ENCODE measurements around the gene S100PBP. TPM values are rescaled to one million over a fixed set of nuclear protein-coding genes. Genes with fewer than 3 reads are reported as not detected.
A peak's percentile ranks its signal among the peaks of the same experiment; 100 is the strongest.

The S100PBP gene
- polyA plus RNA-seq, 3 donors, result 31.7 to 46.5 (median 37.2) TPM

DNA sequence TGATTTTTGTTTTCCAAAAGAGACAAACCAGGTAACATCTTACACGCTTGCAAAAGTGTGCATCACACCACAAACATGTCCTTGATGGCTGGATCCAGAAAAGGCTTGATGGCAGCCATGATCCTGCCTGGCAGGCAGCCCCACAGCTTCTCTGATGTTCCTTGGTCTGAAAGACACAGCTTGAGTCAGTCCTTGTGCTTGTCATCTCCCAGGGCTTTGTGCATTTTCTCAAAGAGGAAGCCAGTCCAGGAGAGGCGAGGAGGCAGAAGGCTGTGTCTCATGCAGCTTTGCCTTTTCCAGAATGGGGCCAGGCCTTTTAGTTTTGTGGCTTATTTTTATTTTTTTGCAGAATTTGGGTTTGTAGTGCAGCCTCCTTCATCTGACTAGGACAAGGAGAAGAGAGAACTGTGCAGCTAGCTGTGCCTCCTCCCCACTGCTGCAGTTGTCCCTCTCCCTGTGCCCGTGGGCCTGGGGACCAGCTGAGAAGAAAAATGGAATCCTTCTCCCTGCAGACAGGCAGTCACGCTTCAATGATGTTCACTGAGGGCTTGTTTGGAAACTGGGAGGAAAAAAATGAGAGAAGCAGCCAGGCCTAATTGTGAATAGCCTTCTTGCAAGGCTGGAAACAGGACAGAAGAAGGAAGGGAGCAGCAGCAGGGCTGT is 45.9 kb downstream of the S100PBP start:
- no peak for DNase-seq (ENCODE audit: extremely low read depth in 1 of 11, low read depth in 9 of 11, low spot score in 4 of 11)

DNA sequence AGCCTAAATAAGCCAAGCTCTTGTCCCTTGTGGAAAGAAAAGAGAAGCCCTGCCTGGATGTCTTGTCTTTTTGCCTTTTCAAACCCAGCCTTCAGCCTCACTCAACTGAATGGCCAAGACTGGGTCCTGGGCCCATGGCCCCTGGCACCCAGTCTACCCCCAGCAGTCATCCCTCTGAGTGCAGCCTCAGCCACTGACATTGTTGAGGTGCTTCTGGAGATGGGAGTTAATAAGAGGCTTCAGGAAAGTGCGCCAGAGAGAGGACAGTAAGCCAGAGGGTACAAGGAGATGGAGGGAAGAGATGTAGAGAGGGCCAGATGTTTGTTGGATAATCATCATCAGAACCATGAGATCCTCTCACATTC is 46.4 kb downstream of the S100PBP start:
- DNase-seq (ENCODE audit: extremely low read depth in 1 of 11, low read depth in 9 of 11, low spot score in 4 of 11), result no peak

DNA sequence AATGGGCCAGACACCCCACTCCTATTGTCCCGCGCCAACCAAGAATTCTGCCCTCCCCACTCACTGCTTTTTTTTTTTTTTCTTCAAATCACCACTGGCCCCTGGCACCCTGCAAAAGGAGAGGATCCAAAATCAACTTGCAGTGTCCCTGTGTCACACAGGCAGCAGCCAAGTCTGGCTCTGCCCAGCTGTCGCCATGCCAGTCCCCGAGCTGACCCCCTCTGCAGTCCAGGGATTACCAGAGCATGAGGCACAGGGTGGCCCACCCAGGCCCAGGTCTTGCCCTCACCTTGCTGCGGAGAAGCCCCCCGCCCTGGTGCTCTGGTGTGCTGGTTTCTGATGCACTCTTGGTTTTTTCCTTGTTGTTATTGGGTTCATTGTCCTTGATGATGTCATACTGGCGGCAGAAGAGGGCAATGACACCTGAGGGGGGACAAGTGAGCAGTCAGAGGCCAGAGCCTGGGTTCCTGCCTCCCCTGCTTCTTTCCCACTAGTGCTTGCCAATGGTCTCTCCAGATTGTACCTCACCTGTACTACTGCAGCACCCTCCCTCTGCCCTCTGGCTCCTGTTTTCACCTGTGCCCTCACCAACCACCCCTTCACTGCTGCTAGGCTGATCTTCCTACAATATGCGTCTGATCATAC is 47.0 kb downstream of the S100PBP start:
- DNase-seq (ENCODE audit: extremely low read depth in 1 of 11, low read depth in 9 of 11, low spot score in 4 of 11), result no peak

DNA sequence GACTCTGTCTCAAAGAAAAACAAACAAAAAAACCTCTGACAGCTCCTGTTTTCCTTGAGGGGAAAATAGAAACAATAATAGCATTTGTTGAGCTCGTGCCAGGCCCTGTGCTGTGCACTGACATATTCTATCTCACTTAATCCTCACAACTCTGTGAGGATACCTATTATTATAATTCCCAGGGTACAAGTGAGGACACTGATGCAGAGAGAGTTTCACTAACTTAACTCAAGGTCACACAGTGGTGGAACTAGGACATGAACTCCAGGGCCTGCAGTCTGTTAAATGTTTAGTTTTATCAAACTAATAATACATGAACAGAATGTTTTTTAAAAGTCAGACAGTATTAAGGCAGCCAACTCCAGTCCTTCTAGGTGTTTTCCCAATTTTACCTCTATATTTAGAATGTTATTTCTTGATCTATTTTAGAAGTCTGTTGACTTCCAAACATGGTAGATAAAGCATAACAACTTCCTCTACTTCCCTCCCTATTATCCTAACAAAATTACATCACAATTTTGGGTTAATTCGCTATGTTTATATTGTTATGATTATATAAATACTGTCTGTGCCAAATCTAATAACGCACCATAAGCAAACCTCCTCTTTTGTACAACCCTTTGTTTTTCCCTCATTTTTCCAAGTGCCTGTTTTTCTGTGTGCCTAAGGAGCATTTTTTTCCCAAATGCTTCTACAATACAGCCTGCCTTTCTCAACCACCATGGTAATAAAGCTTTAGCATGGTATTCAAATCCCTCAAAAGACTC is 48.4 kb downstream of the S100PBP start:
- DNase-seq (ENCODE audit: extremely low read depth in 1 of 11, low read depth in 9 of 11, low spot score in 4 of 11), result no peak

DNA sequence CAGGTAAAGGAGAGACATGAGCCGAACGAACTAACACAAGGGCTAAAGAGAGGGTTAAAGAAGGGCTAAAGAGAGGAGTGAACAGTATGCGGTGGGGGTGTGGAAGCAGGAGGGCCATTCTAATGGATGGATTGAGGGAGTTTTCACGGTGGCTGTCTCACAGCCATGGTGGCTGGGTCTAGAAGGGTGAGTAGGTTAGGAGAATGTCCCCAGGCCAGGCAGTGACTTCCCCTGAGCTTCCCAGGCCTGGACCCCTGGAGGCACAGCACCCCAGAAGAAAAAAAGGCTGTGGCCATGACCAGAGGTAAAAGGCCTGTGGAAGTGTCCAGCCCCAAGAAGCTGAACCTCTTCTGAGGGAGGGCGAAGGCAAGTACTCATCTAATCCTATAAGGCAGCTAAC is 49.7 kb downstream of the S100PBP start:
- no peak for DNase-seq (ENCODE audit: extremely low read depth in 1 of 11, low read depth in 9 of 11, low spot score in 4 of 11)

DNA sequence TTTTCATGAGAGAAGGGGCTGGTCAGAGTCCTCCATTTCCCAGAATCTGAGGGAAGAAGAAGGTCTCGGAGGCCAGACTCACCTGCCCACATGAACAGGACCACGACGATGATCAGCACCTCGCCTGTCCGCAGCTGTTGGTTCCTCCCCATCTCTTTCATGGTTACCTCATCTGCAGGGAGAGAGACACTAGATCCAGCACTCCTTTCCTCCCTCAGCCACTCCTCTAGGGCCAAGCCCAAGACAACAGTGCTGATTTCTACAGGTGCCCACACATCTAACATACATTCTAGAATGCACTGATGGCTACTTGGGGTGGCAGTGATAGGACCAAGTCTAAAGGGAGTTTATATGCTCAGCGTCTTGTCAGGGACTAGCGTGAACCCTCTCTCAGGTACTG is 50.2 kb downstream of the S100PBP start:
- DNase-seq (ENCODE audit: extremely low read depth in 1 of 11, low read depth in 9 of 11, low spot score in 4 of 11), result no peak

DNA sequence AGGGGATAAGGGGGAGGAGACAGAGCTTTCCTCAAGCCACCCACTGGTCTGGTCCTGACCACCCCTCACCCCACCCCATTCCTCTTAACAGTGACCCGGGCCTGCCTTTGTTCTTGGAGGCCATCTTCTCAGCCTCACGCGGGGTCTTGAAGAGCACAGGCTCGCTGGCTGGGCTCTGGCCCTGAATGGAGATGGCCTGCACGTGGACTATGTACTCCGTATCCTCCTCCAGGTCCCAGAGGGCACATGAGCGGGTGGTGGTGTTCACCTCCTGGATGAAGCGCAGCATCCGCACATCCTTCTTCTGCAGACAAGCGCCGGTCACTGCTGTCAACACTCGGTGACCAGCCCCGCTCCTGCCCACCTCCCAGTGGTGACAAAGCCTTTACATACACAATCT is 50.6 kb downstream of the S100PBP start:
- DNase-seq (ENCODE audit: extremely low read depth in 1 of 11, low read depth in 9 of 11, low spot score in 4 of 11), result no peak

DNA sequence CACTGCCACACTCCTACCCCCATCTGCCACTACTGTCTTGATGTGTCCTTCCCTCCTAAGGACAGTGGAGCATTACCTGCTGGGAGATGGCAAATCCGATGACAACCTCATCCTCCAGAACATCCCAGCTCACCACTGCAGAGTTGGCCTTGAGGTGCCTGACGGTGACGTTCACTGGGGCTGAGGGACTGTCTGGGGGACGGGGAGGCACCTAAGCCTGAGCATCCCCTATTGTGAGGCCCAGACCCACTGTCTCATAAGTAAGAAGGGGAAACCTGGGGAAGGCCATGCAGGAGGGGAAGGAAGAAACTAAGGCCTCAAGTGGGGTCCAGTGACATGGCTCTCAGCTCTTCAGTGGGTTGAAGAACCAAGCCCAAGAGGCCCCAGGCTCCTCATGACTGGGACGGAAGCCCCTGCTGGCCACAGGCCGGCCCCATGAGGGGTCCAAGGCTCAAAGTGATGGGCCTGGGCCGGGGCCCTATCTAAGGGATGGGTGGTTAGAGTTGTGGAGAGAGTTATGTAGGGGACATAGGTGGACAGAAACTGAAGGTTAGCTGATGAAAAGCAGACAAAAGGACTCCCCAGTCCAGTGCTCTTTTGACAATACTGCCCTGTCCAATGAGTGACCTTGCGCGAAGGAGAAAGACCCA is 51.5 kb downstream of the S100PBP start:
- DNase-seq (ENCODE audit: extremely low read depth in 1 of 11, low read depth in 9 of 11, low spot score in 4 of 11), result no peak

DNA sequence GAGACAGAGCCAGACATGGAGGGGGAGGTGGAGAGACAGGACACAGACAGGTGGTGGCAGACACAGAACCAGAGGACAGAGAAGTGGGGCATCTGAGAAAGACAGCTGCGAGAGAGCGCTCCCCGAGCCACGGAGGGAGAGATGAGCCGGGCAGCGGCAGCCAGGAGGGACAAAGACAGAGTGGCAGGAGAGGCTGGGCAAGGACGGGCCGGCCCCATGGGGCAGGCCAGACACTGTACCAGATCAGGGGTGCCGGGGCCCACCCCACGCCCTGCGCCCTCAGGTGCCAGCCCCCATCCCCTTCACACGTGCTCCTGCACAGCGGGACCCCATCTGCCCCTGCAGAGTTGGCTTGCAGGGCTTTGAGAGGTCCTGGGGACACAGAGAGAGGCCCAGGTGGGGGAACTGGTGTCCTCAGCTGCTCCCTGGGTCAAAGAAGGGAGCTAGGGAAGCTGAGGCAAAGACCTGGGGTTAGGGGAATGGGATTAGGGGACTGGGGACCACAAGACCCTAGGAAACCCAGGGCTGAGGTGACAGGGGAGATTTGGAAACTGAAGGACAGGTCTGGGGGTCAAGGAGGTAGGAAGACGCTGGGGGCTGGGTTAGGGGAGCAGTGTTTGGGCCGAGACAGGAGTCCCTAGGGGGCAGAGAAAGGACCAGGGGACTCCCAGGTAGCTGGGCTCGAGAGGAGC is 52.6 kb downstream of the S100PBP start:
- DNase-seq (ENCODE audit: extremely low read depth in 1 of 11, low read depth in 9 of 11, low spot score in 4 of 11), result no peak

DNA sequence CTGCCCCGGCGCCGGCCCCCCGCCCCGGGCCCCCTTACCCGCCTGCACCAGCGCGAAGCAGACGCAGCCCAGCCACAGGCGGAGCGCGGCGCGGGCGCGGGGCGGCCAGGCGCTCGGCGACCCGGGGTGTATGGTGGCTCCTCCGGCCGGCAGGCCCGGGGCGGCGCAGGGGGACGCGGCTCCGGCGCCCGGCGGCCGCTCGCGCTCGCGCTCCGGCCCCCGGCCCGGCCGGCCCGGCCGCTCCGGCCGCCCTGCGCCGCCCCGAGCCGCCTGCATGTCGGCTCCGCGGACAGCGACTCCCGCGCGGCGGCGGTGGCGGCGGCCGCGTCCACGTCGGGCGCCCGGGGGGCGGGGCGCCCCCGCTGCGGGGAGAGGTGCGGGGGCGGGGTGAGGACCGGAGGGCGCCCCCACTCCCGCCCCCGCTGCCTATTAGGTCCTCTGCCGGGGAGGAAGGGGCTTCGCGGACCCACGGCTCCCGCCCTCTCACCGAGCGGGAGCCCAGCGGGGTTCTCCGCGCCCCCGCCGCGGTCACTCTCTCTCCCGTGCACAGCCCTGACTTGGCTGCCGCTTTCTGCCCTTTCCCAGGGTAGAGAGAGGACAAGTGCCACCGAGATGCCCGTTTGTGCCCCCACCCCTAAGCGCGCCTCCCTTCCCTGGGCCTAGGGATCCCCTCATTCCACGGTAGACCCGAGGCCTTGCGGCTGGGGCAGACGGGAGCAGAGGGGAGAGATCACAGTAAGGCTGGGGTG is 53.3 kb downstream of the S100PBP start, which contains the start of gene FNDC5:
FNDC5 (minus strand) TSS at position 298 of the 749 bp plus-strand sequence.
- peak in 3 of 11 donors; percentile 37 to 45 (median 44) for DNase-seq (ENCODE audit: extremely low read depth in 1 of 11, low read depth in 9 of 11, low spot score in 4 of 11)

DNA sequence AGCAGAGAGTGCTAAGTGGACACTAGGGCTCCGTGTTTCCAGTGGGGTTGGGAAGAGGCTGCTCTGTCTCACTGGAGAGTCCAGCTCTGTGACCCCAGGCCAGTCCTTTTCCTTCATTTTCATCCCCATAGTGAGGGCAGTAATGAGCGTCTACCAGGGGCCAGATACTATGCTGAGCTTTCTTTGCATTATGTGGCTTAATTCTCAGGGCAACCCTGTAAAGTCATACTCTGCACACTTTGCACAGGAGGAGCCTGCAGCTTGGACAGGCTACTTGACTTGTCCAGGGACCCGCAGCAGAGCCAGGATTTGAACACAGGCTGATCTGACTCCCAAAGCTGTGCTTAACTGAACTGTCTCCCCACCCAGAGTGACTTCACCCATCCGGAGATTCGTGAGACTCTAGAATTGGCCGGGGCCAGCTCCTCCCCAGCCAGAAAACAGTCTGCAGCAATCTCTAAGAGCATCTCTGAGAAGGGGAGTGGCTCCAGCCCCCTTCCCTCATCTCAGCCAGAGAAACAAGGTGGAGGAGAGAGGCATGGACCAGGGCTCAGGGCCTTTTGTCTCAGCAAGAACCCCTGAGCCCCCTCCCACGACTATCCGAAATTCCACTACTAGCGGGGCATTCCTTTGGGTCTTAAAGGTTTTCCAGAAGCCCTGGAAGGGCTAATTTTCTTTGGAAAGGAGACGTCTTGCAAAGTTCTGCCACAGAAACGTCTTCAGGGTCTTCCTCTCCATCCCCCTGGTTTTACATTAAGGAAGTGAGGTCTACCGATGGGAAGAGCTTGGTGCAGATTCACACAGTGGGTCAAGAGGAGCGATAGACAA is 54.1 kb downstream of the S100PBP start:
- DNase-seq (ENCODE audit: extremely low read depth in 1 of 11, low read depth in 9 of 11, low spot score in 4 of 11), result no peak

DNA sequence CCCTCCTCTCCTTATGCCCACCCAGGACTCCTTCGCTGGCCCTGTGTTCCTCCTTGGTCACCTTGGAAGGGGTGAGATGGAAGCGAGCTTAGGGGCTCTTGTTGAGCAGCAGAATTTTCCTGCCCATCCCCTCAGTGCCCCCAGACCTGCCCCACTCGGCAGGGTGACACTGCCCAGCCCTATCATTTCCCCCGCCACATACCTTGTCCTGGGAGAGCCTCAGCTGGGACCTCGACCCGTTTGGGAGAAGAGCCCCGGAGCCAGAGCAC is 54.7 kb downstream of the S100PBP start:
- no peak for DNase-seq (ENCODE audit: extremely low read depth in 1 of 11, low read depth in 9 of 11, low spot score in 4 of 11)

DNA sequence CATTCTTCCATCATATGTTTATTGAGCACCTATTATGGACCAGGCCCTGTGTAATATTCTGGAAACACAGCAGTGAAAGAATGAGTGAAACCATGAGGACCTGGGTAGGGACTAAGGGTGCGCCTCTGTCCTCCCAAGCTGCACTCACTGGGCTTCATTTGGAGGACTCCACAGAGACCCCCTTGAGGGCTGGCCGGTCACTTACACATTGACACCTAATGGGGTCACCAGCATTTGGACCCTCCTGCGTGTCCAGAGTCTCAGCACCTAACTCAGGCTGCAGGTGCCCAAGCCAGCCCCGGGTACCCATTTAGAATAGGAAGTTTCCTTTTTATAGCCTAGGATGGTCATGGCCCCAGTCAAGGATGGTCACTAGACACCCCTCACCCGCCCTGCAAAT is 56.0 kb downstream of the S100PBP start:
- no peak for DNase-seq (ENCODE audit: extremely low read depth in 1 of 11, low read depth in 9 of 11, low spot score in 4 of 11)

DNA sequence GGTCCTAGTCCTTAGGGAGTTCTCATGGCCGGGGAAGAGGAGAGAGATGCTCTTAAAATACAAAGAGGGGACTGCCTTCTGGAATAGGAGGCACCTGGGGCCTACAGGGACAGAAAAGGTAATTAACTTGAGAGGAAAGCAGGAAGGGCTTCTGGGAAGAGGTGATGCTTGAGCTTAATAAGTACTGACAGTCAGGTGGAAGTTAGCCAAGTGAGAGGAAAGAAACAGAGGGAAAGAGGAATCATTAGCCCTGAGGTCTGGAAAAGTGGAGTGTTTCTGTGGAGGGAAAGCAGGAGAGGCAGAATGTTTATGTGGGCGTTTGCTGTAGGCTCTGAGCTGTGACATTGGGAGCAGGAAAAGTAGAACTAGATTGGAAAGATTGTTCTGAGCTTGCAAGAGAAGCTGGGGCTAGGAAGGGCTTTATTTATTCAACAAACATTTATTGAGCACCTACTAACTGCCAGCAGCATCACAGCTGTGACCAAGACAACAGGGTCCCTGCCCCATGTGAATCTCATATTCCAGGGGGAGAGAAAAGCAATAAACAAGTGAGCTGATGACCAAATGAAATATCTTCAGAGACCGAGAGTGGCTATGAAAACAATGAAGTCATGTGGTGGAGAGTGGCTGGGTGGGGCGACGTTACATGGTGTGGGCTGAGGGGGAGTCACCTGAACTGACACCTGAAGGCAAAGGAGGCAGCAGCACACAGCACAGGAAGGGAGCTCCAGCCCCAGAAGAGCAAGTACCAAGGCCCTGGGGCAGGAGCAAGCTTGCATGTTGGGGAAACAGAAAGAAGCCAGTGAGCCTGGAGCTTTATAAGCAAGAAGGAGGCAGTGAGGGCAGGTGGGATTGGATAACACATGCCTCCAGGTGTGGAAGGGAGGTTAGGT is 57.7 kb downstream of the S100PBP start:
- no peak for DNase-seq (ENCODE audit: extremely low read depth in 1 of 11, low read depth in 9 of 11, low spot score in 4 of 11)

DNA sequence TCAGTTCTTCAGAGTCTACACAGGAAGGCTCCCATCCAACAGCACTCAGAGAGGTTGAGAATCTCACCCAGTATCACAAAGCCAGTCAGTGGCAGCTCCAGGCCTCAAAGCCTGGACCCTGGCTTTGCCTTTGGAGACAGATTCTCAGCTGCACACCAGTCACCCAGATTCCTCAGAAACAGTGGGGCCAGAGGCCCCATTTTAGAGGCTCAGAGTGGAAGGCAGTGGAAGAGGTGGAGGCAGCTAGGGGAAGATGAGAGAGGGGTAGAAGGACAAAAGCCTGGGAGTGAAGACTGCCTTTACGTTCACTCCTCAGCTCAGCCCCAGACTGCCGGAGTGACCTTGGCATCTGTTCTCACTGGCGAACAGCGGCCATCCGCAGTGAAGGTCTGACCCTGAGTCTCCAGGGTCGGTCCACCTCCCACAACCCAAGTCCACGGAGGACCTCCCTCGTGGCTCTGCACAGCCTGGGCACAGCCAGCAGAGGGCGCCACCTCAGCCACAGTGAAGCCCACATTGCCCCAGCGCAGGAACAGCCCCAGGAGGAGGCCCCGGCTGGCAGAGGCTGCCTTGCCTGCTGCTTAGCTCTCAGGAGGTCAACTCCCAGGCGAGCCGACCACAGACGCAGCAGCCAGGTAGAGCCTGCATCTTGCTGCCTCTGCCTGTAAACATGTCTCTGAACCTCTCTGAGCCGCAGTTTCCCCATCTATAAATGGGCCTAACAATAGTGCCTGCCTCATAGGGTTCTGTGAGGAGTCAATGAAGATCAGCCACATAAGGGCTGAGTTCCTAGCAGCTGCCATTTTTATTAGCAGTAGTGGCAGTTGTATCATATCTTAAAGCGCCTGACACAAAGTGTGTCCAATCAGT is 59.1 kb downstream of the S100PBP start:
- DNase-seq (ENCODE audit: extremely low read depth in 1 of 11, low read depth in 9 of 11, low spot score in 4 of 11), result no peak
